Measurements from ENCODE around the gene INSIG1.

INSIG1 gene

DNA sequence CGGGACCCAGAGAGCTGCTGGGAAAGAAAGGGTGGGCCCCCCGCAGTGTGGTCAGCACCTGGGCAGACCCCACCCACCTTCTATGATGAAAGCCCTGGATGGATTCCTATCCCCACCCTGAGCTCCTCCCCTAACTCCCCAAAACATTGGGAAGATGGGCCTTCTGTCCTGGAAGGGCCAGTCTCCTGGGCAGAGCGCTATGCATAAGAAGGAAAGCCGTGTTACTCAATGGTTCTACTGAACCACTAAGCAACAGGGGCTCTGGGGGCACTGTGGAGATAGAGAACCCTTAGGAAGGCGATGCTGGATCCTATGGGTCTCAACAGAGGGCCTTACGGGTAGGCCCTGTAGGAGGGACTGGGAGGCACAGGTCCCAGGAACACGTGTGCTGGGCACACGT is 30.7 kb upstream of the INSIG1 start:
- DNase-seq: no peak

DNA sequence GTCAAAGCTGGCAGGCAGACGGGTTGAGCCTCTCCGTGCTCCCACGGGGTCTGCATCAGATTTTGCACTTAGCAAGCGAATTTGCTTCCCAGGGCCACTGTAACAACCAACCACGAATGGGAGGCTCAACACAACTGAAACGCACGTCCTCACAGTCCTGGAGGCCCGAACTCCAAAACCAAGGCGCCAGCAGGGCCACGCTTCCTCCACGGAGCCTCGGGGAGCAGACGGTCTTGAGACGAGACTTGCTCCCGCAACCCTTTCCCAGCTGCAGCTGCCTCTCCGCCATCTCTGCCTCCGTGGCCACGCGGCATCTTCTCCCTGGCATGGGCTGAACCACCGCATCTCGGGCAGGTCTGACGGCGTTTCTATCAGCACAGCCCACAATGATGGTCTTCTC is 30.2 kb upstream of the INSIG1 start:
- no peak for DNase-seq

DNA sequence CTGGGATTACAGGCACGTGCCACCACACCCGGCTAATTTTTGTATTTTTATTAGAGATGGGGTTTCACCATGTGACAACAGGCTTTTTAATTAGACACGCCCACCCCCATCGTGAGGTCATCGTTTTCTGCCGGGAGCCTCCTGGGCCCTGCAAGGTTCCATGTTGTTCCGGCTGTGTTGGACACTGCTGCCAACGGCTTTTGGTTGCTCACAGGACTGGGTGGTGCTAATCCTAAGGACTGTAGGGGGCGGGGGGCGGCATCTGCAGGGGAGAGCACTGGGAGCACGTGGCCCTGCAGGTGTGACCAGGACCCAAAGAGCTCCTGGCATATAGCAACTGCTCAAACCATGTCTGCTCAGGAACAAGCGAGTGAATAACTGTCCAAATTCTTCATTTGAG is 29.5 kb upstream of the INSIG1 start:
- DNase-seq: no peak

DNA sequence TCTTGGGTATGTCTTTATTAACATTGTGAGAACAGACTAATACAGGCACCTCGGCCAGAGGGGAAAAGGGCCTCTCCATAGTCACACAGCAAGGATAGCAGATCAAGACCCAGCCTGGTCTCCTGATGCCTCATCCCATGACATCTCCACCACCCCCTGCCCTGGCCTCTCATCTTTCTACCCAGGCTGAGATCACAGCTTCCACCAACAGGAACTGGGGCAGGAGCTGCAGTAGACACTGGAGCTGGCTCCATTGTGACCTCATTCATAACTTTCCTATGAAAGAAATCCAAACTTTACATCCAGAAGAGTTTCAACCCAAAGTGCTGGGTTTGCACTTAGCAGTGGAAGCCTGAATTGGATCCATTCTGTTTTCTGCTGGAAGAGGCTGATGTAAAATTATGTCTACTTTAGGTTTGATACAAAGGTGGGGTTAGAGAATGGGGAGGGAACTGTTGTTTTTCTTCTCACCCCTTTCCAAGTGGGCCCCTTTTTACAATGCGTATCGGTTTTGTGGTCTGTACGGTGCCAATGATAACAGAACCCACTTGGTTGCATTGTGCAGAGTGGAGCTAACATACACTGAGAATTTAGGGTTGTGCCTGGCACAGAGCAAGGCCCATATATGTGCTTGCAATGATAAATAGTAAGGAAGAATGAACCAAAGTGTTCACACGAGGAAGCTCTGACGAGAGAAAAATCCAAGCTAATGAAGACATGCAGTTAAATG is 28.6 kb upstream of the INSIG1 start:
- no peak for DNase-seq

DNA sequence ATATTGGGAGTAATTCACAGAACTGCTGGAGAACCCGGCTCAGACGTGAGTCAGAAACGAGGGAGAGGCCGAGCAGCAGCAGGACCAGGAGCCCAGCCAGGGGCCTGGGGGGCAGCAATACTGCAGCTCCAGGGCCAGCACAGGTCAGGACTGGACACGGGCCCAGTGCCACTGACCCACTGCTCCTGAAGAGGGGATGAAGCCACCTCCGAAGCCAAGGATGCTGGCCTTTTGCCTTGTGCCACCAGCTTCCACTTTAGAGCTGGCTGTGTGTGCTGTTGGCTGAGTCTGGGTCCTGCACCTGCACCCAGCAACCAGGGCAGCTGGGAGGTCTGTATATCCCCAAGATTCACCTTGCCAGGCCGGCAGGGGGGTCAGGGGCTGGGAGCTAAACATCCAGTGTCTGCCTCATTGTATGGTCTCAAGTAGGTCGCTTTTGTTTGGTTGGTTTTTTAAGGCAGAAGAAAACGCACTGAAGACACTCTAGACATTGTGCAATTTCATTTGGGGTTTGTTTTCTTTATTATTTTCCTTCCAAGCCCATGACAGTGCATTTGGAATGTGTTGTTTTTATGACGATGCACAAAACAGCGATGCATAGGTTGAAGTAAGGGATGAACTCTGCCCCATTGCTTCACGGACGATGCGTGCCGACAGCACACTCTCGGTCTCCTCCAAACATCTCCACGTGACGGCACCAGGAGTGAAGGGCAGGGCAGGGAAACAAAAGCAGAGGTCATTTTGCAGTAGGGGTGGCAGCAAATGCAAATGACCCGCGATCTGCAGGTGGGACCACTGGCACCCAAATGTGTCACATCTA is 27.7 kb upstream of the INSIG1 start:
- no peak for DNase-seq

DNA sequence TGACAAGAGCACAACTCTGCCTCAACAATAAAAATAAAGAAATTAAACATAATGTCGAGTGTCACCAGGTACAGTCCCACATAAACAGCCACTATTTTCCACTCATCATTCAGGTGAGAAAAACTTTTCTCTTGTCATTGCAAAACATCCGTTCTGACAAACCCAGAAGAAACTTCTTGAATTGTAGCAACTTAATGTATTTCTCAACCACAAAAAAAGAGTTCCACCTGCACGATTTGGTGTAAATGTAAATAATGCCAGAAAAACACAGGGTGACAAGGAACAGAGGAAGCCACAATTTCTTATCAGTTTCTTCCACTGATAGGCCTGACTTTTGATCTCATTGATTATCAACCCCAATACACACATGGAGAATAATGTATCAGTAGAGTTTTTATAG is 26.8 kb upstream of the INSIG1 start:
- DNase-seq: no peak

DNA sequence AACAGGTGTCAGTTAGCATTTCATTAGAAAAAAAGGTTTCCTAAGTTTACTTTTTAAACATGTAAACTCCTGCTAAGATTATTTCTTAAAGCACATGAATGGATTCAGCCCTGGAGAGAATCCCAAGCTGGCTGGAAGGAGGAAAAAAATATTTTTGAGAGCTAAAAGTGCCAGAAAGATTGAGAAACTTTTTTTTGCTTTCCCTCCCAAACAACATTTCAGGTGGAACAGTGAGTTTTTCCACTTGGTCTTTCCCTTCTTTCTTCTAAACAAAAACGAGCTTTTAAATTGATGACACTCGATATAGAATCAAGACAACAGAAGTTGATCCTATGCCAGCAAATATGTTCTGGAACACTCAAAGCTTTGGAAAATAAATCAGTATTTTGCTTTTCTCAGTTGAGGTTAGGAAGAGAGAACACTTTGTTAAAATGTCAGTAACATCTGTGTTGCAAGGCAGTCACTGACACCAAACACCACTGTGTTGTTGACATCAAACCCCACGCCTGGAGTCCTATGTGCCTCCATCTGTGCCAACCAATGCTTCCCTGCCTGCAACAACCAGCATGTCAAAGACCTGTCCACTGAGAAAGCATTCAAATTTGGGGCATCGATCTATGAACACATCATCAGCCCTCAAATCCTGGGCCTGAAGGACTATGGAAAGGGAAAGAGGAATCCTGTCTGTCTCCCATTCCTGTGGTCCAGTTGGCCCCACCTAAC is 22.9 kb upstream of the INSIG1 start:
- DNase-seq: no peak

DNA sequence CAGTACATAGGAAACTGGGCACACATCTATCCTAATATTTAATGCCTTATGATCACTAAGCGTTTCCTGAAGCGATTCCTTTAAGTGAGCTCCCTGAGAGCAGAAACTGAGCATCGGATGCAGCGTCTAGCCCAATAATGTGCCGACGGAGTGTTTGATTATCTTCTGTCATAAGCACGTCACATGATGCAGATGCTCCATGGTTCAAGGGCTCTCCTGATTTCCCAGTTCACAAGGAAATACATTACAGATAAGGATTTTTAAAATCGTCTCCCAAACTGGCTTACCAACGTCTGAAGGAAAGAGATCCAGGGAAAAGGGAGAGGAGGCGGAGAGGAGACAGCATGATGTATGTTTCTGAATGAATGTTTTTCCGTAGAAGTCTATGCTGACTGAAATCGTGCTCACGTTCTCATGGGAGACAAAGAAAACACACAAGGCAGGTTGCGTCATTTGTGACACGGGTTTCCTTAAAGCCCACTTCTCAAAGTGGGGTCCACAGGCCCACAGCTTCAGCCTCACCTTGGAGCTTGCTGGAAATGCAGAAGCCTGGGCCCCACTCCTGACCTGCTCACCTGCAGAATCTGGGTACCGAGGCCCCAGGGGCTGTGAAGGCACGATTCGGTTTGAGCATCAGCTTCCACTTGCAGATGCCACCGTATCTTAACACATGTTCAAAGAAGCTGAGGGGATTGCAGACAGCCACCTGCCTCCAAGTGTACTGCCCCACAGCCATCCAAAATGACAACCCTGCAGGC is 21.5 kb upstream of the INSIG1 start:
- DNase-seq: no peak

DNA sequence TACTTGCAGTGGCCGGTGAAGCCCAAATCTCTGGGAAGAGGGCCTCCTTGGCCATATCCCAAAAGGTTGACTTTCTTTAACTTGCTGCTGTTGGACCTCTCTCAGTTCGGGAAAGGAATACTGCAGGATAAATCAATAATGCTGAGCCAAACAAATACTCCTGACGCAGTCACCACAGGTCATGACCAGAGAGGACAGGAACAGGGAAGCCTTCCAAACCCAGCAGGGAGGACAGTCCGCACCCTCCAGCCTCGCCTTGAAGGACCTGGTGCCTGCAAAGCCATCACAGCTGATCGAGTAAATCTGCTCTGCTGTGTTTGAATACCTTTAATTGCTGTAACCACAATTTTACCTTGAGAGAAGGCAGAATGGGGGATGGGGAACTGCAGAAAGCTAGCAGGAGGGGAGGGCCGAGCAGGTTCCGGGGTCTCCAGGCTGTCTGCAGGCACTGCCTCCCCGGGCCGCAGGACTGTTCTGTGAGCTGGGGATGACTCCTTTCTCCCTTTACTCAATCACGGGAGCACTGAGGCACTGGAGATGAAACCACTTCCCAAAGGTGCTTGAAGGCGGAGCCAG is 20.8 kb upstream of the INSIG1 start:
- DNase-seq: no peak

DNA sequence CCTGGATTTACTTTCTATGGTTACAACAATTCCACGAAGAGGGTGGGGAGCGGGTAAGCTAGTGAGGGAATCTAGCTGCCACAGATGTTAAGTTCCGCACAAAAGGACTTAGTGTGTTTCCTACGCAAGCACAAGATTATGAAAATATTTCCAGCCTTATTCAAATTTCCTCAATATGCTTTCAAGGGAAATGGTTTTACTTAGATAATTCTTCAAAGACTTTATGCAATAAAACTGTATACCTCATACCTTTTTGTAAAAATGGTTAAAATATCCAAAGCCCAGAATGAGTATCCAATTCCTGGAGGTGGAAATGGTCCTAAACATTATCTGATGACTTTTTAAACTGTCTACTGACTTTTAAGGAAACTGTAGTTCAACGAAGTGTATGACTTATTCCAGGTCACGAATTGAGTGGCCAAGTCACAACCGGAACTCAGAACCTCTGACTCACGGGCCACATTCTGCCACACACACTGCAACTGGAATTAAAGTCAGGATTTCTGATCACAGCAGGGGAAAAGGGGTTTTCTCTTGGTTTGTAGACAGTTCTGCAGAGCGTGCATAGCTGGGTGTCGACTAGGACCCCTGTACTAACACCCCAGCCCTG is 20.2 kb upstream of the INSIG1 start:
- no peak for DNase-seq

DNA sequence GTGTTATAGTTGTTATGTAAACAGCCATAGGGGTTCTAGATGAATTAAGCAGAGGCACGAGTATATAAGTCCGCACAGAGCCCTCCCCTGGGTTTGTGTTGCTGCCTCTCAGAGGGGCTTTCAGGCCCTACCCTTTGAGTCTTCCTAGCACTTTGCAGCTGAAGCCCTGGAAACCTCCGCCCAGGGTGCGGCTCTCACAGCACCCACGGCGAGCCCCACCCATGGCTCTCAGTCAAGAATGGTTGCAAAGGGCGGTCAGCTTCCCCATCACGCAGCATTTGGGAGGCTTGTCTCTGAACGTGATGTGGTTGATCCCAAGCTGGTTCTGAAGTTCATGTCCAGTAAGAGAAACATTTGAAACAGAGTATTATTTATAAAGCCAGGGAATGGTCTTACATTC is 18.8 kb upstream of the INSIG1 start:
- no peak for DNase-seq

DNA sequence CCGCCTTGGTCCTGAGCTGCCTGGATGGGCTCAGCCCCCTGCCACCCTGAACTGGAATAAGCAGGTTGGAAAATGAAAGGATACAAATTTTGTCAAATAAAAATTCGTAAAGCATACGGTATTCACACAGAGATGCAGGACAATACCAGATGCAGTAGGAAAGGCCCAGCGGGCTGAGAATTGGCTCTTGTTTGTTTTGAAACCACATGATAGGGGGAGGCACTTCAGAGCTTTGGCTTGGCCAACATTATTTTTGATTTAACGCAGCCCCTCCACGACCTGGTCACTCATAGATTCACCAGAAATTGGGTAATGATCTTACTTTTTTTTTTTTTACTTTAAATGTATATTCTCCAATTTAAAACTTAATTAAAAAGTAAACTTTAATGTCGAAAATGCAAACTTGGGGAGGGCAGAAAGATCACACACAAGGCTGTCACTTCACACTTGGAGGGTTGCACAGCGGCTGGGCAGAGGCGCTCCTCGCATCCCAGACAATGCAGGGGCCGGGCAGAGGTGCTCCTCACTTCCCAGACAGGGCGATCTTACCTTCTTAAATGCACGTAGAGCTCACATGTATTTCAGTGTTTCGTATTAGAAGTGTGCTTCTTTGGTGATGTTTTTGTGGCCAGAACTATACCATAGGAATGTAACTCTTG is 17.8 kb upstream of the INSIG1 start:
- DNase-seq: no peak

DNA sequence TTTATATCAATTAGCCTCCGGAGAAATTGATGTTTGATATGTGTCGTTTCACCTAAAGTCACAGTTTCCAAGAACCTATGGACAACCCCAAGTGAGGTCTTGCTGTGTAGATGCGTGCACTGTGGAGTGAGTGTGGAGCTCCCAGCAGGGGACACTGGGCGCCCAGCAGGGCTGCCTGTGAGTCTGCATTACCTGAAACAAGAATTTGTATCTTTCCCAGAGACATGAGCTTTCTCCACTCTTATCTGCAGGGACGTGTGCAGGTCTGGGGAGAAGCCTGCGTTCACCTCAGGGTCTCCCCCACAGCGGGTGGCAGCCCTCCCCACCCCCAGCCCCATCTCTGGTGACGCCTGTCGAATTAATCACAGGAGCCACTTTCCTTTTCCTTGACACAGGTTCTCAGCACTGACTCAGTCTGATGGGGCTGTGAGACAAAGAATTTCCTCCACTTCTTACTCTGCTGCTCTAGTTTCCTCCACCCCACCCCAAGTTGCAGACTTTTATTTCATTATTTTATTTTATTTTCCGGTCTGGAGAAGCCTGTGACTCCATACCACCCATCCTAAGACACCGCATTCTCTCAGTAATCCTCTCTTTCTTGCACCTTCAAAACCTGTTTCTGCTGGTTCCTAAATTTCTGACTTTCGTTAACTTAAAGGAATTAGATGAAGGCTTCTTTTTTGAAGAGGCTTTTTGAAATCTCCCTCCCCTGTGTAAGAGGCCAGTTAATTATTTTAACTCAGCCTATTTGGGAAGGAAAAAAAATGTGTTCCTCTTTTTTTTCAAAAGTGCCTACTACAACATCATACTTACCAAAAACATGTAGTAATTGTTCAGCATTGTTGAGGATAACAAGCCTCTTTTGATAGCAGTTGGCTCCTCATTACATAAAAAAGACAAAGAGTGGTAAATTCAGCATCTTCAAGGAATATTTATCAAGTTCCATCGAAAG is 17.0 kb upstream of the INSIG1 start:
- no peak for DNase-seq

DNA sequence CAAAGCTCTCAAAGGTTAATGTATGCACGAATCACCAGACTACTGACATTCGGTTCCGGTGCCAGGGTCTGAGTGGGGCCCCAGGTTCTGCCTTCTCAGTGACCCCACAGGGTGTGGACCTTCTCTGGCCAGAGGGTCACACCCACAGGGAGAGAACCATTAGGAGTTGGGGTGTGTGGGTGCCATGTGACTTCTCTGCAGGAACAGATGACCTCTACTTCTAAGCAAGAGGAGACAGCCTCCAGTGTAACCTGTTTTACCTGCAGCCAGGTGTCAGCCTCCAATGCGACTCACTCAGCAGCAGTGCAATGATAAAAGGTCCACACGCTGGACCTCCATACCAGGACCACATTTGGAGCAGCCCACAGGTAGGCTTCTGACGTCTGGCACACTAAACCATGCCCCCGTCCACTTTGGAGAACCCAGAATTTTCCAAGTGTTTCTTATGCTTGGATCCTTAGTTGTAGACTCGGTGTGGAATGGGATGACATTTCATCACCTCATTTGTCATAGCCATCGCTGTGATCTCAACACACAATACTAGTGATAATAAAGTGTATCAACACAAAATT is 16.2 kb upstream of the INSIG1 start:
- DNase-seq: no peak

DNA sequence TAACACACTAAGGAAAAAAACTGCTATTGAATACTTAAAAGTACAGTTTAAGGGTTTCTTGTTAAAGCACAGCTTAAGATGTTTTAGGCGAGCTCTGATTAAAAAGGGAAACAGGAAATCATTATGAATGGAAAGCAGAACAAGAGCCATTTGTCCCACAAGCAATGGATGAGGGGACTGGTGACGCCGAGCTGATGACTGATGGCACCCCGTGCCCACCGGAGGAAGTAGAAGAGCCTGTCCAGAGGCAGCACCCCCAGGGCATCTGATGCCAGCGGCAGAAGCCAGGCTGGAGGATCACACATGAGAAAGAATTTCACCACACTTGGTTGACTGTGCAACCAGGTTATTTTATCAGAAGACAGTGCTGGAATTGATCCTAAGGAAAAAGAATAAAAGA is 15.0 kb upstream of the INSIG1 start:
- no peak for DNase-seq

DNA sequence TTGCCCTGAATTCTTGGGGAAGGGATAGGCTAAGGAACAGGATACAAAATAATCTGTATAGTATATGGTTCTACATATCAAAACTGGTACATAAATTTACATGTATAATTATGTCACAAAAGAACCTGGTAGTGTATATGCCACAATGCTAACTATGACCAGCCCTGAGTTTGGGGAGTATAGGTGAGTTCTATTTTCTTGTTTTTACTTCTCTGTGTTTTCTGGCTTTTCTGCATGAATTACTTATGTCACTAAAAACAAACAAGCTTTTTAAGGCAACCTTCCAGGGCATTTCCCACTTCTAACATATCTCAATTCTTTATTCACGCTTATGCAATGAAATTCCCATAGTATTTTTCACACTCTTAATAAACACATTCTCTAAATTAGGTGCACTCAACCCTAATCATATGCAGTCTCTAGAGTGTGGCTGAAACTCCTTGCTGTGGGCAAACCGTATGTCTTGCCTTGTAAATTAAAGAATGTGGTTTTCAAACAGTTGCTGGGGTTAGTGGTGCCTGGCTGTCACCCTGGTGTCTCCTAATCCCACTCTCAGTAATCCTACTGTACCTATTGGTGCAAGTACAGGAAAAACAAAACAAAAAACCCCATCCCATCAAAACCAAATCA is 14.0 kb upstream of the INSIG1 start:
- no peak for DNase-seq

DNA sequence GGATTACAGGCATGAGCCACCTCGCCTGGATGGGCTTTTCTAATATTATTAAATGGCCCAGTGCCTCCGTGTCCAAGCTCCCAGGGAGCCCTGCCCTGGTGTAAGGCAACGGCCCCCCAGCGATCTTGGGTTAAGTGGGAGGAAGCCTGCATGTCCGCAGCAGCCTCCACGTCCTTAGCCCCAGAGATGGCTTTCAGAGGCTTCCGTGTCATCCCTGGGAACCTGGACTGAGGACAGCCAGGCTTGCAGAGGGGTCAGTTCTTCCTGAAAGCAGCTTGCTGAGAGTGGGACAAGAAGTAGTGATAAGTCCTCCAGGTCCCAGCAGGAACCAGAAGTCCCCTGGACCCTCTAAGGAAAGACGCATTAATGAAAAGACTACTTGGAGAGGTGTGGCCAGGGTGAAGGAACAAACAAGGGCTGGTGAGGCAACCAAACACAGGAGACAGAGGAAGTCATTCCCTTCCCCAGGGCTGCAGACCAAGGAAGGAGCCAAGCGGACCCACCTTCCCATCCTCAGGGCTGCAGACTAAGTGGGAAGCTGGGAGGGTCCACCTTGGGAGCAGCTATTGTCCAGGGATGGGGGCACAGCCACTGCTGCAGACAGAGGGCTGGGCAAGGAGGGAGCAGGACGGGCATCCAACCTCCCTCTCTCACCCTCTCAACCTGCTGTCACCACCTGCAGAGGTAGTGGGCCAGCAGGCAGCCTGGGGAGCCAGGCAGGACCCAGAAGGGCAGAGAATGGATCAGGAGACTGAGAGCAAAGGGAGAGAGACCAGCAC is 13.0 kb upstream of the INSIG1 start:
- DNase-seq: no peak

DNA sequence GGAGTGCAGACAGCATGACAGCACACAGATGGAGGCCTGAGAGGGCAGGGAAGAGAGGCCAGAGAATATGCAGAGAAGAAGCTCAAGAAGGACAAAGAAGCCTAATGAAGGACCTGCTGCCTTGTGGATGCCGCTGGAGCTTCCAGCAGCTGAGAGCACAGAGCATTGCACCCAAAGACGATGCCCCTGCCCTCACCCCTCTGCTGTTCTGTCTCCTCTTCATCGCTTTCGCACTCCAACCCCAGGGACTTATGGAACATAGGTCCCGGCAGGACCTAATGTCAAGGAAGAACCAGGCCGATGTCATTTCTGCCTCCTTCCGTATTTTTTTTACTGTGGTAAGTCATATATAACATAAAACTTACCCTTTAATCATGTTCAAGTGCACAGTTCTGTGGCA is 12.3 kb upstream of the INSIG1 start:
- DNase-seq: no peak

DNA sequence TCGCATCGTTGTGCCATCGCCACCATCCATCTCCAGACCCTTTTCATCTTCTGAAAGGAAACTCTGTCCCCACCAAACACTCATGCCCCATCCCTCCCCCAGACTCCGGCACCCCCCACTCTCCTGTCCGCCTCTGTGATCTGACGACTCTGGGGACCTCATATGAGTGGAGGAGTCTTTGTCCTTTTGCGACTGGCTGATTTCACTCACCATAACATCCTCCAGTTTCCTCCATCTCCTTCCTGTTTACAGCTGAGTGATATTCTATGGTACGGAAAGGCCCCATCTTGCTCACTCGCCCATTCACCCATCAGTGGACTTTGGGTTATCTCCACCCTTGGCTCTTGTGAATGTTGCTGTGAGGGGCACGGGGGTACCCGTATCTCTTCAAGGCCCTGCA is 11.8 kb upstream of the INSIG1 start:
- DNase-seq: no peak

All from NCI-H524 (cell line).